Mucosa of descending colon (tissue), 3 donors: ENCODE results near the gene PLIN3. TPM values are rescaled to one million over a fixed set of nuclear protein-coding genes. Genes with fewer than 3 reads are reported as not detected.

Source experiments
- ATAC-seq: fragments of 200-7000 bp; cut with Tn5 transposase; one replicate; pipeline ENCODE4 v1.9.1; 2020; ENCODE audit warnings: mild to moderate bottlenecking, moderate library complexity
- DNase-seq, 3 donors: peaks; one replicate each; pipeline ENCODE4 v3.0.0-alpha.2; 2020
- H3K36me3 ChIP-seq: fragments of 200-600 bp; one replicate; pipeline ENCODE4 v1.8.0; 2021; ENCODE audit warnings: low read depth, mild to moderate bottlenecking
- H3K4me1 ChIP-seq: fragments of 200-600 bp; one replicate; pipeline ENCODE4 v1.8.0; 2021; ENCODE audit warnings: low read depth, mild to moderate bottlenecking
- H3K4me3 ChIP-seq: fragments of 200-600 bp; one replicate; pipeline ENCODE4 v1.8.0; 2021; ENCODE audit warnings: mild to moderate bottlenecking
- H3K9me3 ChIP-seq: fragments of 200-600 bp; one replicate; pipeline ENCODE4 v1.8.0; 2021; ENCODE audit warnings: mild to moderate bottlenecking
- intact Hi-C, 2 donors: fragments of 100-400 bp; cut with DNase I in 1 of 2; cut with micrococcal nuclease in 1 of 2; formaldehyde crosslinking; loops; one replicate each; pipeline versions ENCODE4 v1.11.0 to v1.11.1; 2022; cut with DNase I, micrococcal nuclease
- total RNA-seq, 3 donors: library from RNA; stranded (reverse); fragmentation: NEBNext Ultra II Directional in 2 of 3; extraction: Animal tissue kit (Norgen Biotek cat#: 25700) in 2 of 3; gene quantifications; one replicate each; pipeline versions ENCODE4 v1.2.1 to v1.2.4, GENCODE V29; 2021 to 2023
- TF ChIP-seq, protein P1 (sequence below): fragments of 200-600 bp; IDR thresholded peaks from one replicate; pipeline ENCODE4 v1.8.0; 2022; ENCODE audit warnings: antibody characterized with exemption, mild to moderate bottlenecking
- donor health status: DM: no; HTN: no; CAD: no; lungs with moderate emphysema.
- donor health status: DM: no; HTN: no; CAD: no.
- donor health status: DM: no; HTN: yes; CAD: no.

PLIN3 gene
- total RNA-seq, 3 donors from 2014 or later: 77.3 to 125 (median 108) TPM

DNA sequence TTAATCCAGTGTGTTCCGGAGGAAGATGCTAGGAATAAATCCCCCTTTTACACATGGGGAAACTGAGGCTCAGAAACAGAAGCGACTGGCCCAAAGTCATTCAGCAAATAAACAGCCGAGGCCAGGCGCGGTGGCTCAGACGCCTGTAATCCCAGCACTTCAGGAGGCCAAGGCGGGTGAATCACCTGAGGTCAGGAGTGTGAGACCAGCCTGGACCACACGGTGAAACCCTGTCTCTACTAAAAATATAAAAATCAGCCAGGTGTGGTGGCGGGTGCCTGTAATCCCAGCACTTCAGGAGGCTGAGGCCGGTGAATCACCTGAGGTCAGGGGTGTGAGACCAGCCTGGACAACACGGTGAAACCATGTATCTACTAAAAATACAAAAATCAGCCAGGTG, 11.6 kb upstream of the PLIN3 start:
- Histone ChIP-seq H3K4me3 (no peak overlapping the region), H3K9me3 (no peaks in the 10 kb centered on the region), H3K4me1 (no peaks in the 10 kb centered on the region), H3K36me3 (no peaks in the 10 kb centered on the region)
- ATAC-seq (no peak), DNase-seq (no peak)
- intact Hi-C loops: no loop called here
- TF ChIP-seq, protein P1, sequence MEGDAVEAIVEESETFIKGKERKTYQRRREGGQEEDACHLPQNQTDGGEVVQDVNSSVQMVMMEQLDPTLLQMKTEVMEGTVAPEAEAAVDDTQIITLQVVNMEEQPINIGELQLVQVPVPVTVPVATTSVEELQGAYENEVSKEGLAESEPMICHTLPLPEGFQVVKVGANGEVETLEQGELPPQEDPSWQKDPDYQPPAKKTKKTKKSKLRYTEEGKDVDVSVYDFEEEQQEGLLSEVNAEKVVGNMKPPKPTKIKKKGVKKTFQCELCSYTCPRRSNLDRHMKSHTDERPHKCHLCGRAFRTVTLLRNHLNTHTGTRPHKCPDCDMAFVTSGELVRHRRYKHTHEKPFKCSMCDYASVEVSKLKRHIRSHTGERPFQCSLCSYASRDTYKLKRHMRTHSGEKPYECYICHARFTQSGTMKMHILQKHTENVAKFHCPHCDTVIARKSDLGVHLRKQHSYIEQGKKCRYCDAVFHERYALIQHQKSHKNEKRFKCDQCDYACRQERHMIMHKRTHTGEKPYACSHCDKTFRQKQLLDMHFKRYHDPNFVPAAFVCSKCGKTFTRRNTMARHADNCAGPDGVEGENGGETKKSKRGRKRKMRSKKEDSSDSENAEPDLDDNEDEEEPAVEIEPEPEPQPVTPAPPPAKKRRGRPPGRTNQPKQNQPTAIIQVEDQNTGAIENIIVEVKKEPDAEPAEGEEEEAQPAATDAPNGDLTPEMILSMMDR: no peak

DNA sequence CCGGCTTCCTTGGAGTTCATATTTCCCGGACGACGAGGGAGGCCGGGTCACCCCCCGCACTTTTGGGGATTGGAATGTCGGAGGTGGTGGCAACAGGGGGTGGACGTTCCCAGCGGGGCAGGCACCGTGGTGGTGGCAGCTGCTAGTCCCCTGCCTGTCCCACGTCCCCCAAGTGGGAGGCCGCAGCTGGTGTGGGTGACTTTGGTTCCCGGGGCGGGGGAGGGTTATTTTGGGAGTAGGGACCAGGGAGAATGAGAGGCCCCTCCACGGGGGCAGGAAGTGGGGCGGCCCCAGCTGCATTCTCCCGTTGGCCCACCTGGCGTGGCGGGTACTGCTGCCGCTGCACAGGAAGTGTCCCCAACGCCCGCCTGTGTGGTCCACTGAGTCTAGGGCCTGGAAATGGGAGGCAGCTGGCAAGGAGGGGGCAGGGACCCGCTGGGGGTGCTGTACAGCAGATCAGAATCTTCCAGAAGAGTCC, 11.1 kb upstream of the PLIN3 start:
- TF ChIP-seq, protein P1: no peak
- H3K36me3 ChIP-seq: no peaks in the 10 kb centered on the region
- no peak overlapping the region for H3K4me3 ChIP-seq
- DNase-seq: no peak
- ATAC-seq: no peak
- H3K4me1 ChIP-seq: no peaks in the 10 kb centered on the region
- H3K9me3 ChIP-seq: no peaks in the 10 kb centered on the region
- intact Hi-C loops: no loop called here

DNA sequence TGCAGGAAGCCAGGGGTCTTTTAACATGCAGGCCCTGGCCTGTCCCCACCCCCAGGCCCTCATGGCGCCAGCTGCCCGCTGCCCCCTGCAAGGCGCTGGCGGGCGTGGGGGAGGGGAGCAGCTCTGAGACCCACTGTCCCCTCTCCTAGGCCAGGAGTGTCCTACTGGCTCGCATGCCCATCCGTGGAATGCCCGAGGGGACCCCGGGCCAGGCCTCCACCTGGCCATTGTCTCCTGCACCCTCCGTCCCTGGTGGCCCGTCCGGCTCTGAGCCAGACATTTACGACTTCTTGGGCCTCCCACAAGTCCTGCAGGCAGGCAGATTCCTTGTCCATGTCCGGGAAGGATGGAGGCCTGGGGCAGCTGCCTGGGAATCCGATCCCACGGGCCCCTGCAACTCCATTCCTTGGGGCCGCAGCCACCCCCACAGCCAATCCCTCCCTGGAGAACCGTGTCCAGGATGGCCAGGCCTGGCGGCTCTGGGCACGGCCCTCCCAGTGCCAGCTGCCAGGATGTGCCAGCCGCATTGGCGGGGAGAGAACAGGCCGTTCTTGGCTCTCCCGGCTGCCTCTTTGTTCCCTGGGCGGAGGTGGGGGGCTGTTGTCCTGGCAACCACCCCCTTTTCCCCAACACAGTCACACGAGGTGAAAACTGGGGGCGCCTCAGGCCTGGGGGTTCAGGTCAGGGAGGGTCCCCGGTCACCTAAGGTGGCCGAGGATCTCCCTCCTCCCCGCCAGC, 10.5 kb upstream of the PLIN3 start:
- Histone ChIP-seq H3K36me3 (no peaks in the 10 kb centered on the region), H3K9me3 (no peaks in the 10 kb centered on the region), H3K4me3 (no peak overlapping the region), H3K4me1 (no peaks in the 10 kb centered on the region)
- intact Hi-C loops: no loop called here
- TF ChIP-seq, protein P1: no peak
- ATAC-seq: no peak
- no peak for DNase-seq

DNA sequence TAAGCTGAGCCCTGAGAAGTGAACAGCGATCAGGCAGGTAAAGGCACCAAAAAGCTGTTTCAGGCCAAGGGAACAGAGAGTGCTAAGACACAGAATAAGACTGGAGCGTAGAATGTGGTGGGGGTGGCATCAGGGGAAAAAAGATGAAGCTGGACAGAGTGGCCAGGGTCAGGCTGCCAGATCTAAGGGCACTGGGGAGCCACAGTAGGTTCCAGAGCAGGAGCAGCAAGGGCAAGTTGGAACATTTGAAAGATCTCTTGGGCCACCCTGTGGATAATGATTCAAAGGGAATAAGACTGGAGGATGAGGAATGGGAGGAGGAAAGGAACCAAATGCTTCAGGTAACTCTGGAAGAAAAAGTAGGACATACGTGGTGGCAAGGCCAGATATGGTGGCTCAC, 6.5 kb upstream of the PLIN3 start:
- no peak for DNase-seq
- Histone ChIP-seq H3K4me3 (no peak overlapping the region), H3K9me3 (no peaks in the 10 kb centered on the region), H3K36me3 (no peaks in the 10 kb centered on the region), H3K4me1 (no peaks in the 10 kb centered on the region)
- ATAC-seq: no peak
- intact Hi-C loops: loop anchor here (5.0 kb wide), 2 partner anchors 38 to 158 kb away; no protein-coding TSS in a partner anchor
- TF ChIP-seq, protein P1: no peak

DNA sequence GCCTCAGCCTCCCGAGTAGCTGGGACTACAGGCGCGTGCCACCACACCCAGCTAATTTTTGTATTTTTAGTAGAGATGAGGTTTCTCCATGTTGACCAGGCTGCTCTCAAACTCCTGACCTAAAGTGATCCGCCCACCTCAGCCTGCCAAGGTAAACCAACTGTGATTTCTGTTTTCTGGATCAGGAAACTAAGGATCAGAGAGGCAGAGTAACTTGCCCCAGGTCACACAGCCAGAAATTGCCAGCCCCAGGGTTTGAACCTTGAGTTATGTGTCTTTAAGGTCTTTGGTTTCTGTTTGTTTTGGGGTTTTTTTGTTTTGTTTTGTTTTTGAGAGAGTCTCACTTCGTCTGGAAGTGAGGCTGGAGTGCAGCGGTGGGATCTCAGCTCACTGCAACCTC, 4.2 kb upstream of the PLIN3 start:
- no peak for ATAC-seq
- TF ChIP-seq, protein P1: no peak
- Histone ChIP-seq H3K4me1 (peaks cover 2% of the 10 kb centered on the region), H3K4me3 (no peak overlapping the region), H3K36me3 (no peaks in the 10 kb centered on the region), H3K9me3 (no peaks in the 10 kb centered on the region)
- intact Hi-C loops: loop anchor here (5.0 kb wide), 2 partner anchors 41 to 161 kb away; no protein-coding TSS in a partner anchor
- DNase-seq: no peak
